Skeletal muscle satellite cell (primary cell): ENCODE measurements around the gene ZNF746.

ENCODE experiments used
- H3K27me3 ChIP-seq: 2 replicates; pipeline ENCODE4 v1.7.0; 2013; ENCODE audit warnings: low read length; ENCODE audit not compliant: control insufficient read depth, insufficient read depth
- H3K36me3 ChIP-seq: 2 replicates; pipeline ENCODE4 v1.7.0; 2013; ENCODE audit warnings: mild to moderate bottlenecking, control low read depth, low read length; ENCODE audit not compliant: insufficient read depth
- H3K4me1 ChIP-seq: 2 replicates; pipeline ENCODE4 v1.7.0; 2013; ENCODE audit warnings: low read length; ENCODE audit not compliant: control insufficient read depth, insufficient read depth
- H3K4me2 ChIP-seq: 2 replicates; pipeline ENCODE4 v1.7.0; 2013; ENCODE audit warnings: mild to moderate bottlenecking, low read length
- H3K4me3 ChIP-seq: 2 replicates; pipeline ENCODE4 v1.7.0; 2013; ENCODE audit warnings: low read length
- H3K9ac ChIP-seq: 2 replicates; pipeline ENCODE4 v1.7.0; 2013; ENCODE audit warnings: mild to moderate bottlenecking, low read depth, low read length, moderate library complexity
- H3K9me3 ChIP-seq: replicated peaks from 2 replicates; pipeline ENCODE4 v1.7.0; 2013; ENCODE audit warnings: mild to moderate bottlenecking, control low read depth, low read length

ZNF746 gene

DNA sequence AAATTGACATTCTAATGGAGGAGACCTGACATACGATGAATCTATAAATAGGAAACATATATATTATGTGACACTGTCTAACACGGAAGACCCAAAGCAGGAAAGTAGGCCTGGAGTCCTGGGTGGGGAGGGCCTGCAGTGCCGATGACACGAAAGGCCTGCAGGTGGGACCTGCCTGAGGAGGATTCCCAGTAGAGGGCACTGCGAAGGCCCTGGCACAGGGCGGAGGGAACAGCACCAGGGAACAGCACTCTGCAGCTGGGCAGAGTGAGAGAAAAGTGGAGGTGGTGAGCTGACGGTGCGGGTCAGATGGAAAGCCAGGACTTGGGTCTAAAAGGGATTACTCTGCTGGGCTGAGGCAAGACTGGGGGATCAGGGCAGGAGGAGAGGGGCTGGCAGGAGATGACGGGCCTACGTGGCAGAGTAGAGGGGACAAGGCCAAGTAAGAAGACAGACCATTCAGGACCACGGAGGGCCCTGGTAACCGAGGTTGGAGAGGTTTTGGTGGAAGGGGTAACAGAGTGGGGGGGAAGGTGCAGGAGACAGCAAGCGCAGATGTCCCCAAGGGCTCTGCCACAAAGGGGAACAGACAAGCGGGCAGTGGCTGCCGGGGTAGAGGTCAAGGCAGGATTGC lies 8.1 kb downstream of the ZNF746 start:
- H3K36me3 ChIP-seq, result peaks cover 83% of the 10 kb centered on the region
- no peaks in the 10 kb centered on the region for H3K27me3 ChIP-seq
- peaks cover 2% of the 10 kb centered on the region for H3K4me1 ChIP-seq
- no peak overlapping the region for H3K9ac ChIP-seq
- no peak overlapping the region for H3K4me3 ChIP-seq
- no peak overlapping the region for H3K4me2 ChIP-seq
- no peaks in the 10 kb centered on the region for H3K9me3 ChIP-seq

- Histone ChIP-seq H3K9me3 (no peaks in the 10 kb centered on the region), H3K9ac (no peak overlapping the region), H3K4me2 (no peak overlapping the region), H3K36me3 (peaks cover 52% of the 10 kb centered on the region), H3K4me3 (no peak overlapping the region), H3K27me3 (no peaks in the 10 kb centered on the region), H3K4me1 (no peaks in the 10 kb centered on the region)
Observed at GRCh38 chr7:149479568-149479967, 18.0 kb downstream of the ZNF746 start.

GRCh38 chr7:149478754-149479153 lies 18.9 kb downstream of the ZNF746 start:
- Histone ChIP-seq H3K27me3 (no peaks in the 10 kb centered on the region), H3K4me3 (no peak overlapping the region), H3K9ac (no peak overlapping the region), H3K9me3 (no peaks in the 10 kb centered on the region), H3K4me1 (no peaks in the 10 kb centered on the region), H3K36me3 (peaks cover 54% of the 10 kb centered on the region), H3K4me2 (no peak overlapping the region)

- Histone ChIP-seq H3K9ac (no peak overlapping the region), H3K36me3 (peaks cover 62% of the 10 kb centered on the region), H3K9me3 (no peaks in the 10 kb centered on the region), H3K4me2 (no peak overlapping the region), H3K4me1 (no peaks in the 10 kb centered on the region), H3K4me3 (no peak overlapping the region), H3K27me3 (no peaks in the 10 kb centered on the region)
Observed at GRCh38 chr7:149477494-149478443, 19.8 kb downstream of the ZNF746 start.

DNA sequence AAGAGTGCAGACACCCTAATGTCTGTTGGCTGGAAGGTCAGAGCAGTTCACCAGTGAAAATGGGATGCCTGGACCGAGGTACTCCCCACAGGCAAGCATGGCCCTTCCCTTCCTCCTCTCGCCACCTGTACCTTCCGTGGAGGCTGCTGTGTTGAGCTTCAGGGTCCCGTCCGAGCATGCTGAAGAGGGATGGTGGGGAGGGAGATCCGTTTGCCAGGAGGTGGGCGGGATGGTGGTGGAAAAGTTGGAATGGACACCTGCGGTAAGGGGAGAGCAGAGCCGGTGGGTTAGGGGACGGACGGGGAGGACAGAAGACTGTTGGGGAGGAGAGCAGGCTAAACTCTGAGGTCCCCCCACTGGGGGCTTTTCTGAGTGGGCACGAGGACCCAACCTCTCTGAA lies 20.8 kb downstream of the ZNF746 start:
- Histone ChIP-seq H3K4me2 (no peak overlapping the region), H3K4me1 (no peaks in the 10 kb centered on the region), H3K9ac (no peak overlapping the region), H3K4me3 (no peak overlapping the region), H3K36me3 (peaks cover 69% of the 10 kb centered on the region), H3K9me3 (no peaks in the 10 kb centered on the region), H3K27me3 (no peaks in the 10 kb centered on the region)

DNA sequence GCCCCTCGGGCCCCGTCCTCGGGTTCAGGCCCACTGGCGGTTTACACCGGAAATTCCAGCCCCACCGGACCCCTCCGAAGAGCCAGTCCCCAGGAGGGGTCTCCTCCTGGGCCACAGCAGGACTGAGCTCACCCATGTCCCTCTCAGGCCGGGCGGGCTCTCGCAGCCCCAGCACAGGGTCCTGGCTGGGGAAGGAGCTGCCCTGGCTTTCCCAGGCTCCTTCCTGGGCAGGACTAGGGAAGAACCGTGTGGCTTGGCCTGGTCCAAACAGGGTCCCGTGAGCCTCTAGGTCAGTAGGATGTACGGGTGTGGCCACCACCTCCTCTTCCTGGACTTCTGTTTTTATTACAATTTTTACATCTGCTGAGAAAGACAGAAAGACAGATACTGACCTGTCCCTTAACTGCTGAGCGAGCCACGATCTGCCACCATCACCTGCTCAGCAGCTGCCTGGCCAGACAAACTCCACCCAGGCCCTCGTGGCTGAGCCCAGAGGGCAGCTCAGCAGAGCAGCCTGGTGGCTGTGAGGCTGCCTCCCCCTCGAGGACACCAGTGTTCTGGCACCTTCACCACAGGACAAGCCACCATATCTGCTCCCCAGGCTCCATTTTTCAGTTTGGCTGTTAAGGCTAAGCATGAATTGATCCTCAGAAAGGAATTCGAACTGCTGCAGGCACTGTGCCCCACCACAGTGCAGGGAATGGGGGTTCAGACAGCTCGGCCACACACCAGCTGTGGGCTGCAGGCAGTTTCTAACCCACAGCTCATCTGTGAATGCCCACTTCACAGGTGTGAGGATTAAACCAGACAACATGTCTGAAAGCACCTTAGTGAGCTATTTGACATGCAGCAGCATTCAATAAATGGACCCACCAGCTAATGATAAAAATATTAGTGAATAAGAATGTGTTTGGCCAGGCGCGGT lies 22.2 kb downstream of the ZNF746 start:
- H3K36me3 ChIP-seq, result peaks cover 68% of the 10 kb centered on the region
- H3K9ac ChIP-seq, result no peak overlapping the region
- no peaks in the 10 kb centered on the region for H3K4me1 ChIP-seq
- H3K9me3 ChIP-seq, result no peaks in the 10 kb centered on the region
- H3K27me3 ChIP-seq, result no peaks in the 10 kb centered on the region
- no peak overlapping the region for H3K4me3 ChIP-seq
- H3K4me2 ChIP-seq, result no peak overlapping the region

DNA sequence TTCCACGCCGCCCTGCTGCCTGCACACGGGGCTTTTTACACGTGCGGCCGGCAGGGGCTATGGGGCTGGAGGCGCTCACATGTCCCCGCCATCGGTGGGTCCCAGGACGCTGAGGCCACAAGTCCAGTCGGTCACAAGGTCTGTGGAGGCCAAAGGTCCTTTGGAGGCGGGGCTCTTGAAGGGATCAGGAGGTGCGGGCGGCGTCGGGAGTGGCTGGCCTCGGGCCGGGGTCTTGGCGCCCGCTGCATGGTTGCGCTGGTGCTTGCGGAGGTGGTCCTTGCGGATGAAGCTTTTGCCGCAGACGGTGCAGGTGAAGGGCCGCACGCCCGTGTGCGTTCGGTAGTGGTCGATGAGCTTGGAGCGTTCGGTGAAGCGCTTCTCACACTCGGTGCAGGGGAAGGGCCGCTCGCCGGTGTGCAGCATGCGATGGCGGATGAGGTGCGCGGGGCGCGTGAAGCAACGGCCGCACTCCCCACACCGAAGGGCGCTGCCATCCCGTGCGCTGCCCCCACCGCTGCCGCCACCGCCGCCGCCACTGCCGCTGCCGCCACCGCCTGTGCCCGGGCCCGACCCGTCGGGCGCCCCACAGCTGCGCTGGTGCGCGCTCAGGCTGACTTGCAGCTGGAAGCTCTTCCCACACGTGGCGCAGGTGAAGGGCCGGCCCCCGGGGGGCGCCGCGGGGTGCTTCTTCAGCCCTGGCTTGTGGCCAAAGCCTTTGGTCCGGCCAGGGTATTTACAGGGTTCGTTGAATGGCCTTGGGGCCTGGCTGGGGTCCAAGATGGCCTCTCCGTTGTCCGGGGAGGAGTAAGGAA lies 23.1 kb downstream of the ZNF746 start:
- no peaks in the 10 kb centered on the region for H3K4me1 ChIP-seq
- H3K9me3 ChIP-seq, result no peaks in the 10 kb centered on the region
- H3K27me3 ChIP-seq, result no peaks in the 10 kb centered on the region
- no peak overlapping the region for H3K9ac ChIP-seq
- no peak overlapping the region for H3K4me3 ChIP-seq
- H3K4me2 ChIP-seq, result no peak overlapping the region
- H3K36me3 ChIP-seq, result peaks cover 63% of the 10 kb centered on the region

DNA sequence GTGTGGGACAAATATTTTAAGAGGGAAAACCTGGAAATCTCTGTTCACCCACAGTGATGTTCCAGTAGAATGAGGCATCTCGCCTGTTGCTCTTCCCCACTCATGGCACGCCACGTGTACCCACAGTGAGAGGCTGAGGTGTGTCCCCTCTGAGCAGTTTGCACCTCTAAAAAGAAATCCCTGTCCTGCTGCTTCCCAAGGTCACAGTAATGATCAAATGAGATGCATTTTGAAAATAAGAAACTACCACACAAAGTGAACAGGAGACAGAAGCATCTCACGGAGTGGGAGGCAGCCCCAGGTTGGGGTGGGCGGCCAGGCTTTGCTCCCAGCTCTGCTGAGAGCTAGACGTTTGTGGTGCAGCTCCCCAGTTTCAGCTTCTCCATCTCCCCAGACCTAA lies 24.4 kb downstream of the ZNF746 start:
- Histone ChIP-seq H3K4me1 (no peaks in the 10 kb centered on the region), H3K36me3 (peaks cover 58% of the 10 kb centered on the region), H3K9me3 (no peaks in the 10 kb centered on the region), H3K27me3 (no peaks in the 10 kb centered on the region), H3K4me3 (no peak overlapping the region), H3K9ac (no peak overlapping the region), H3K4me2 (no peak overlapping the region)

GRCh38 chr7:149471289-149471953 lies 26.2 kb downstream of the ZNF746 start:
- H3K36me3 ChIP-seq, result peaks cover 40% of the 10 kb centered on the region
- no peaks in the 10 kb centered on the region for H3K9me3 ChIP-seq
- H3K27me3 ChIP-seq, result no peaks in the 10 kb centered on the region
- no peaks in the 10 kb centered on the region for H3K4me1 ChIP-seq
- no peak overlapping the region for H3K4me2 ChIP-seq
- no peak overlapping the region for H3K9ac ChIP-seq
- H3K4me3 ChIP-seq, result no peak overlapping the region

DNA sequence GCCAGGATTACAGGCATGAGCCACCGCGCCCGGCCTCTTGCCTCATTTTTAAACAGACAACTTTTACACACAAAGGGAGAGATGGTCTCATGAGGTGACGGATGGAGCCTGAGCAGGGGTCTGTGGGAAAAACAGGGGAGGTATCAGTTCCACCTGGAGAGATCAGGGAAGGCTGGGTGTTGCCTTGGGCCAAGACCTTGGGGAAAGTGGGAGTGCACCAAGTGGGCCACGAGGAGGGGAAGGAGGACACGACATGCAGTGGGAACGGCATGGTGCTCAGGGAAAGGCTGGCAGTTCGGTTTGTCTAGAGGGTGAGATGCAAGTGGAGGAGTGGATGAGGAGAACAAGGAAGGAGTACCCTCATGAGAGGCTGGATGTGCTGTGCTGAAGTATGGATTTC lies 27.8 kb downstream of the ZNF746 start:
- Histone ChIP-seq H3K9me3 (no peaks in the 10 kb centered on the region), H3K36me3 (peaks cover 30% of the 10 kb centered on the region), H3K27me3 (no peaks in the 10 kb centered on the region), H3K4me2 (no peak overlapping the region), H3K4me1 (no peaks in the 10 kb centered on the region), H3K4me3 (no peak overlapping the region), H3K9ac (no peak overlapping the region)
